SU-DHL-6 (cell line): Measurements from ENCODE around the gene SLC29A2.

Source experiments
- CTCF ChIP-seq: fragments of 200-600 bp; sonication (generic); IDR thresholded peaks from one replicate; pipeline ENCODE4 v1.5.1; 2017; ENCODE audit warnings: antibody characterized with exemption, mild to moderate bottlenecking, low read length, moderate library complexity; ENCODE audit not compliant: insufficient read depth, poor library complexity, severe bottlenecking
- EZH2phosphoT487 ChIP-seq: fragments of 200-600 bp; sonication (generic), shearing (Covaris generic); conservative IDR thresholded peaks from 2 replicates; pipeline ENCODE4 v1.6.1; 2018; ENCODE audit warnings: mild to moderate bottlenecking, antibody characterized with exemption, low read length, moderate library complexity, mixed read lengths

GRCh38 chr11:66330931-66331330 lies 40.6 kb downstream of the SLC29A2 start:
- no peak for TF ChIP-seq CTCF
- TF ChIP-seq EZH2phosphoT487, result no peak
